Measurements from ENCODE around the gene KRTAP5-6.

GRCh38 chr11:1675536-1676228, 21.3 kb upstream of the KRTAP5-6 start:
- TF ChIP-seq CTCF (IDR thresholded peaks at IDR 0.05) (no peak), POLR2A (IDR thresholded peaks at IDR 0.05) (no peak)

Data from uterus (tissue), 2 donors.